Stimulated activated CD8-positive, alpha-beta memory T cell treated with anti-CD3 and anti-CD28 coated beads, Interleukin-12 subunit alpha, Interleukin-12 subunit beta, amount 100 ng/mL, for 1 hour (primary cell): ENCODE results near the gene MARCHF4.

Experiments
- DNase-seq: peaks from one replicate; pipeline ENCODE4 v3.0.0-alpha.2; 2020; ENCODE audit warnings: low read depth

MARCHF4 gene

GRCh38 chr2:216349366-216349765, 22.9 kb downstream of the MARCHF4 start:
- no peak for DNase-seq

- no peak for DNase-seq
Observed at GRCh38 chr2:216348756-216349308, 23.5 kb downstream of the MARCHF4 start.

GRCh38 chr2:216346781-216347180, 25.5 kb downstream of the MARCHF4 start:
- DNase-seq = no peak

GRCh38 chr2:216345846-216346245, 26.4 kb downstream of the MARCHF4 start:
- DNase-seq = no peak

GRCh38 chr2:216344950-216345300, 27.4 kb downstream of the MARCHF4 start:
- DNase-seq = no peak

GRCh38 chr2:216344206-216344949, 27.9 kb downstream of the MARCHF4 start:
- no peak for DNase-seq

GRCh38 chr2:216343221-216343980, 28.9 kb downstream of the MARCHF4 start:
- DNase-seq = no peak

GRCh38 chr2:216341121-216341520, 31.2 kb downstream of the MARCHF4 start:
- no peak for DNase-seq

- no peak for DNase-seq
Observed at GRCh38 chr2:216340280-216340631, 32.0 kb downstream of the MARCHF4 start.

GRCh38 chr2:216339456-216340279, 32.6 kb downstream of the MARCHF4 start:
- no peak for DNase-seq

- DNase-seq = no peak
Observed at GRCh38 chr2:216335252-216335651, 37.0 kb downstream of the MARCHF4 start.

- no peak for DNase-seq
Observed at GRCh38 chr2:216328347-216328746, 43.9 kb downstream of the MARCHF4 start.

GRCh38 chr2:216327447-216327935, 44.8 kb downstream of the MARCHF4 start:
- no peak for DNase-seq
